K562 (cell line): ENCODE measurements around the gene FUBP3. TPM values are rescaled to one million over a fixed set of nuclear protein-coding genes. Genes with fewer than 3 reads are reported as not detected.

Experiments used
- ATAC-seq: fragments of 200-7000 bp; cut with Tn5 transposase; 3 replicates; pipeline ENCODE4 v1.9.1; 2020; ENCODE audit warnings: moderate library complexity
- BruUV-seq: library from RNA; stranded (reverse); fragments of 400-500 nt; replicated peaks from 2 replicates; lab custom pipeline; 2021; lab: Mats Ljungman, UMichigan
- CTCF ChIA-PET: fragments of 300-600 bp; formaldehyde crosslinking; extraction: SDS; loops from one replicate; lab custom pipeline; 2021; ENCODE audit warnings: low intra/inter-chr PET ratio; lab: Yijun Ruan, JAX
- POLR2A ChIA-PET: fragments of 300-600, 350-650 bp; sonication (Branson Sonifier 250); formaldehyde crosslinking; extraction: SDS; loops from one replicate; lab custom pipeline; 2021; ENCODE audit warnings: antibody characterized with exemption, inconsistent platforms; lab: Yijun Ruan, JAX
- DNase-seq, 4 experiments: peaks; one replicate each; pipeline versions ENCODE4 v3.0.0 to v3.0.0-alpha.2; 2011 to 2018; ENCODE audit warnings: low spot score in 3 of 4, mixed read lengths in 3 of 4; ENCODE audit errors: extremely low read depth in 1 of 4
- FAIRE-seq: peaks from 2 replicates; lab custom pipeline; 2011; peaks lifted over from hg19 to GRCh38; lab: Jason Lieb, UNC
- H2AFZ ChIP-seq: 2 replicates; pipeline ENCODE4 v1.6.0; 2011; ENCODE audit warnings: low read depth, low read length, control low read depth, inconsistent platforms
- H3K27ac ChIP-seq: fragments of 200-600 bp; 3 replicates; pipeline ENCODE4 v1.8.0; 2011; ENCODE audit warnings: low read depth, mild to moderate bottlenecking, control low read depth, inconsistent platforms, low read length, moderate library complexity, mixed read lengths; ENCODE audit errors: extremely low read depth
- H3K27me3 ChIP-seq, 2 experiments: fragments of 300-600 bp in 1 of 2; 2 replicates in 1 of 2; 3 replicates in 1 of 2; pipeline versions ENCODE4 v1.6.0 to v1.8.0; 2011; ENCODE audit warnings: inconsistent platforms in 2 of 2, low read length in 2 of 2, mild to moderate bottlenecking in 1 of 2, mixed read lengths in 1 of 2, moderate library complexity in 1 of 2; ENCODE audit not compliant: control insufficient read depth in 2 of 2, insufficient read depth in 2 of 2
- H3K36me3 ChIP-seq: fragments of 300-600 bp; 3 replicates; pipeline ENCODE4 v1.8.0; 2011; ENCODE audit warnings: mild to moderate bottlenecking, low read length, inconsistent platforms; ENCODE audit not compliant: control insufficient read depth, insufficient read depth
- H3K4me1 ChIP-seq, 2 experiments: fragments of 200-600 bp in 1 of 2; replicated peaks in 1 of 2; 2 replicates in 1 of 2; 3 replicates in 1 of 2; pipeline versions ENCODE4 v1.5.1 to v1.8.0; 2011; ENCODE audit warnings: inconsistent platforms in 2 of 2, low read length in 2 of 2, mild to moderate bottlenecking in 1 of 2, mixed read lengths in 1 of 2, moderate library complexity in 1 of 2; ENCODE audit not compliant: control insufficient read depth in 2 of 2, insufficient read depth in 2 of 2
- H3K4me2 ChIP-seq: 2 replicates; pipeline ENCODE4 v1.6.1; 2011; ENCODE audit warnings: low read length, control low read depth, inconsistent platforms, mixed read lengths; ENCODE audit not compliant: insufficient read depth
- H3K4me3 ChIP-seq: fragments of 200-600 bp; sonication (generic), shearing (Covaris generic); 2 replicates; pipeline ENCODE4 v1.5.1; 2016; ENCODE audit warnings: control low read depth, inconsistent platforms
- H3K79me2 ChIP-seq: fragments of 200-600 bp; 3 replicates; pipeline ENCODE4 v1.8.0; 2011; ENCODE audit warnings: low read length, inconsistent platforms; ENCODE audit not compliant: control insufficient read depth, insufficient read depth
- H3K9ac ChIP-seq, 2 experiments: 2 replicates each; pipeline versions ENCODE4 v1.6.0 to v1.6.1; 2011; ENCODE audit warnings: low read depth in 2 of 2, low read length in 2 of 2, control low read depth in 1 of 2, inconsistent platforms in 1 of 2, mild to moderate bottlenecking in 1 of 2, mixed read lengths in 1 of 2; ENCODE audit not compliant: insufficient read depth in 1 of 2
- H3K9me1 ChIP-seq: one replicate; pipeline ENCODE4 v1.6.0; 2011; ENCODE audit warnings: inconsistent platforms, mild to moderate bottlenecking, low read length, moderate library complexity; ENCODE audit not compliant: control insufficient read depth, insufficient read depth
- H3K9me3 ChIP-seq: replicated peaks from 2 replicates; pipeline ENCODE4 v1.5.1; 2011; ENCODE audit warnings: low read depth, low read length, inconsistent platforms; ENCODE audit not compliant: control insufficient read depth, insufficient read depth
- H4K20me1 ChIP-seq: replicated peaks from 2 replicates; pipeline ENCODE4 v1.6.1; 2011; ENCODE audit warnings: low read length, inconsistent platforms, mixed read lengths; ENCODE audit not compliant: control insufficient read depth, insufficient read depth
- HMBOX1 ChIP-seq: sonication (generic); IDR thresholded peaks from 2 replicates; pipeline ENCODE4 v1.6.1; 2016
- ILK ChIP-seq: fragments of 450-650 bp; IDR thresholded peaks from 2 replicates; pipeline ENCODE4 v1.6.1; 2016; ENCODE audit warnings: missing genetic modification characterization, low read depth, mild to moderate bottlenecking, missing compliant biosample characterization, moderate library complexity, borderline replicate concordance
- REST ChIP-seq, 2 experiments: fragments of 450-650 bp; formaldehyde crosslinking in 1 of 2; IDR thresholded peaks; 2 replicates each; pipeline versions ENCODE4 v1.4.0 to v1.6.1; 2014 to 2020; ENCODE audit warnings: mild to moderate bottlenecking in 2 of 2, borderline replicate concordance in 1 of 2, low read depth in 1 of 2
- ZNF395 ChIP-seq: fragments of 200-800 bp; sonication (Bioruptor generic); IDR thresholded peaks from 2 replicates; pipeline ENCODE4 v1.6.1; 2017; ENCODE audit warnings: missing genetic modification characterization, missing compliant biosample characterization
- ZNF592 ChIP-seq: fragments of 450-650 bp; IDR thresholded peaks from 2 replicates; pipeline ENCODE4 v1.6.1; 2017; ENCODE audit warnings: antibody characterized with exemption, mild to moderate bottlenecking
- ZNF785 ChIP-seq: fragments of 250-450 bp; sonication (Bioruptor Pico); IDR thresholded peaks from 2 replicates; pipeline ENCODE4 v1.4.0; 2020; ENCODE audit warnings: mild to moderate bottlenecking
- WGBS: fragments of 100-300 bp; shearing (Covaris generic); methylation state at CpG from one replicate; pipeline ENCODE4 v1.1.6; 2016; ENCODE audit warnings: low coverage, mixed read lengths; ENCODE audit not compliant: insufficient coverage; ENCODE audit errors: missing lambda C conversion rate; 5-methylcytosine and 5-hydroxymethylcytosine counted together
- in situ Hi-C: fragments of 300-500 bp; cut with MboI; formaldehyde crosslinking; loops from 4 replicates; pipeline ENCODE4 v1.15.0; 2018; ENCODE audit warnings: inconsistent platforms, mixed read lengths
- intact Hi-C: fragments of 100-400 bp; cut with micrococcal nuclease; formaldehyde crosslinking; loops from 2 replicates; pipeline ENCODE4 v1.14.2; 2022
- polyA plus RNA-seq, 8 experiments: library from polyadenylated mRNA; depleted of rRNA in 4 of 8; stranded (reverse) in 5 of 8; unstranded in 3 of 8; fragments of >200 nt; fragmentation: Nextera tagmentation in 2 of 8; fragmentation: Illumina TruSeq in 1 of 8; extraction: Ambion mirVana in 2 of 8; extraction: Trizol in 1 of 8; gene quantifications; 2 replicates each; pipeline versions ENCODE4 v1.2.1 to v1.2.3, GENCODE V29; 2011 to 2014; ENCODE audit warnings: inconsistent platforms in 1 of 8, missing spikeins in 1 of 8
- total RNA-seq, 7 experiments: library from RNA; depleted of rRNA in 6 of 7; stranded (reverse); fragments of >200 nt in 6 of 7; fragmentation: Illumina TruSeq in 2 of 7; extraction: Trizol in 2 of 7; gene quantifications; 2 replicates each; pipeline versions ENCODE4 v1.2.1 to v1.2.3, GENCODE V29; 2011 to 2021; ENCODE audit warnings: low replicate concordance in 1 of 7

The FUBP3 gene
- total and polyA plus RNA-seq, 9 of the 15 experiments (the other 6 are each of a cell fraction or from before 2014, with no cell fraction given), result 3.0 to 64.0 (median 48.1) TPM

GRCh38 chr9:130640681-130641080 lies 61.3 kb downstream of the FUBP3 start:
- Histone ChIP-seq H2AFZ (no peak overlapping the region), H3K4me3 (no peak overlapping the region), H3K9ac (no peak overlapping the region), H3K9me1 (peaks cover 4% of the 10 kb centered on the region), H3K4me1 (peaks cover 0 to 11% of the 10 kb centered on the region in 2 experiments; a peak in 1 of 5 replicates), H3K4me2 (no peak overlapping the region), H3K36me3 (peaks cover 19% of the 10 kb centered on the region; the same call in 1 of the 3 replicates), H3K79me2 (no peaks in the 10 kb centered on the region), H3K9me3 (no peaks in the 10 kb centered on the region), H4K20me1 (no peaks in the 10 kb centered on the region), H3K27ac (no peak overlapping the region), H3K27me3 (no peaks in the 10 kb centered on the region)
- BruUV-seq, result no TSS peak
- DNase-seq (peak in 1 of 4 experiments; percentile 28), ATAC-seq (peak; percentile 72), FAIRE-seq (no peak)
- WGBS, result 28% methylated on average over 7 of the region's 7 CpGs
- ChIA-PET CTCF (no interaction called here), POLR2A (interaction anchor here (0.7 kb wide), 1 partner anchor 209 kb away, joined by 4 read pairs; no protein-coding TSS in a partner anchor)
- in situ Hi-C loops (no loop called here), intact Hi-C loops (loop anchor here (5.0 kb wide), 1 partner anchor 42 kb away; no protein-coding TSS in a partner anchor)
- TF ChIP-seq ZNF592, result no peak
- TF ChIP-seq ZNF785, result no peak
- TF ChIP-seq ZNF395 (CRISPR knock-in tag), result no peak
- peak; percentile 17; the same call in 1 of the 2 replicates for TF ChIP-seq REST (IDR thresholded peaks at IDR 0.05; ENCODE audit: borderline replicate concordance)
- TF ChIP-seq REST (CRISPR knock-in tag; IDR thresholded peaks at IDR 0.05; ENCODE audit: low read depth), result no peak
- no peak for TF ChIP-seq ILK (tag)
- TF ChIP-seq HMBOX1, result no peak
